ENCODE data around the gene ARMH3. TPM values are rescaled to one million over a fixed set of nuclear protein-coding genes. Genes with fewer than 3 reads are reported as not detected.

The ARMH3 gene
- total RNA-seq, 1 experiment from 2014 or later = 30.6 TPM

DNA sequence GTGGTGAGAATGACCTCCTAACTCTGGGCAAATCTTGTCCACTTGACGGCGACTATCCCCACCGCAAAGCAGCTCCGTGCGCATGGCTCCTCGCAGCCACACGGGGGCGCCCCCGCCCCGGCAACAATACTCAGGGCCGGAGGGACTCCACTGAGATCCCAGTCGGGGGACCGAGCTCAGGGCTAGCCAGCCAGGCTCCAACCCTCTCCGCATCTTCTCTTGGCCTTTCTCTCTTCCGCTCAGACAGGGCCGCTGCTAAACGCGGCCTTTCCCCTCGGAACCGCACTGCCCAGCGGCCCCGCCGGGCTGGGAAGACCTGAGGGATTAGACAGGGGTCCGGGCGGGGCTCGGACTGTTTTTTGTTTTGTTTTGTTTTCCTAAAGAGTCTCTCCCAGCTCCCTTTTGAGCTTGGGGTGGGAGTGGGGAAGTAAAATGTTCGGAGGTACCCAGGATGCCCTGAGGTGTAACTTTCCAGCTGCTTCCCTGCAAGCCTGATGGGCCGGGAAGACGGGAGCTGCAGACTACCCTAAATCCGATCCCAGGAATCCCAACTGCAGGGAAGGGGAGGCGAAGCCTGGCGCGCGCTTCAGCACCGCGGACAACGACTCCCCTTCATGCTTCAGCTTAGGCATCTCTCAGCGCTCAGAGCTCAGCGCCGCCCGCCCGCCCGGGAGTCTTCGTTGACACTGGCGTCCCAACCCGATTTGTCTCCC lies 215.1 kb downstream of the ARMH3 start:
- no peaks in the 10 kb centered on the region for H3K9me3 ChIP-seq (ENCODE audit: control insufficient read depth, insufficient read depth, low read depth, low read length)
- ChIA-PET POLR2A (interaction anchor here (0.6 kb wide), 1 partner anchor 188 kb away, joined by 3 read pairs; no protein-coding TSS in a partner anchor), CTCF (interaction anchor here (0.5 to 2.6 kb wide), 19 partner anchors 8 to 232 kb away, joined by 3 to 48 read pairs (median 5); partner anchors contain the start of gene NPM3)
- BruUV-seq (replicated peaks) = no TSS peak
- H3K4me1 ChIP-seq (ENCODE audit: control insufficient read depth, insufficient read depth, low read length) = peaks cover 5% of the 10 kb centered on the region; the same call in 1 of the 2 replicates
- TF ChIP-seq, protein P1, sequence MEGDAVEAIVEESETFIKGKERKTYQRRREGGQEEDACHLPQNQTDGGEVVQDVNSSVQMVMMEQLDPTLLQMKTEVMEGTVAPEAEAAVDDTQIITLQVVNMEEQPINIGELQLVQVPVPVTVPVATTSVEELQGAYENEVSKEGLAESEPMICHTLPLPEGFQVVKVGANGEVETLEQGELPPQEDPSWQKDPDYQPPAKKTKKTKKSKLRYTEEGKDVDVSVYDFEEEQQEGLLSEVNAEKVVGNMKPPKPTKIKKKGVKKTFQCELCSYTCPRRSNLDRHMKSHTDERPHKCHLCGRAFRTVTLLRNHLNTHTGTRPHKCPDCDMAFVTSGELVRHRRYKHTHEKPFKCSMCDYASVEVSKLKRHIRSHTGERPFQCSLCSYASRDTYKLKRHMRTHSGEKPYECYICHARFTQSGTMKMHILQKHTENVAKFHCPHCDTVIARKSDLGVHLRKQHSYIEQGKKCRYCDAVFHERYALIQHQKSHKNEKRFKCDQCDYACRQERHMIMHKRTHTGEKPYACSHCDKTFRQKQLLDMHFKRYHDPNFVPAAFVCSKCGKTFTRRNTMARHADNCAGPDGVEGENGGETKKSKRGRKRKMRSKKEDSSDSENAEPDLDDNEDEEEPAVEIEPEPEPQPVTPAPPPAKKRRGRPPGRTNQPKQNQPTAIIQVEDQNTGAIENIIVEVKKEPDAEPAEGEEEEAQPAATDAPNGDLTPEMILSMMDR (IDR thresholded peaks at IDR 0.05) = peak; percentile 99
- no peak for TF ChIP-seq SIN3A (IDR thresholded peaks at IDR 0.05; ENCODE audit: borderline replicate concordance, insufficient read depth, low read depth, low read length)
- no peak for TF ChIP-seq TCF7L2 (IDR thresholded peaks at IDR 0.05; ENCODE audit: low read depth, low read length)
- no peak for TF ChIP-seq POLR2AphosphoS5 (IDR thresholded peaks at IDR 0.05; ENCODE audit: low read depth, low read length)
- TF ChIP-seq, protein P2, sequence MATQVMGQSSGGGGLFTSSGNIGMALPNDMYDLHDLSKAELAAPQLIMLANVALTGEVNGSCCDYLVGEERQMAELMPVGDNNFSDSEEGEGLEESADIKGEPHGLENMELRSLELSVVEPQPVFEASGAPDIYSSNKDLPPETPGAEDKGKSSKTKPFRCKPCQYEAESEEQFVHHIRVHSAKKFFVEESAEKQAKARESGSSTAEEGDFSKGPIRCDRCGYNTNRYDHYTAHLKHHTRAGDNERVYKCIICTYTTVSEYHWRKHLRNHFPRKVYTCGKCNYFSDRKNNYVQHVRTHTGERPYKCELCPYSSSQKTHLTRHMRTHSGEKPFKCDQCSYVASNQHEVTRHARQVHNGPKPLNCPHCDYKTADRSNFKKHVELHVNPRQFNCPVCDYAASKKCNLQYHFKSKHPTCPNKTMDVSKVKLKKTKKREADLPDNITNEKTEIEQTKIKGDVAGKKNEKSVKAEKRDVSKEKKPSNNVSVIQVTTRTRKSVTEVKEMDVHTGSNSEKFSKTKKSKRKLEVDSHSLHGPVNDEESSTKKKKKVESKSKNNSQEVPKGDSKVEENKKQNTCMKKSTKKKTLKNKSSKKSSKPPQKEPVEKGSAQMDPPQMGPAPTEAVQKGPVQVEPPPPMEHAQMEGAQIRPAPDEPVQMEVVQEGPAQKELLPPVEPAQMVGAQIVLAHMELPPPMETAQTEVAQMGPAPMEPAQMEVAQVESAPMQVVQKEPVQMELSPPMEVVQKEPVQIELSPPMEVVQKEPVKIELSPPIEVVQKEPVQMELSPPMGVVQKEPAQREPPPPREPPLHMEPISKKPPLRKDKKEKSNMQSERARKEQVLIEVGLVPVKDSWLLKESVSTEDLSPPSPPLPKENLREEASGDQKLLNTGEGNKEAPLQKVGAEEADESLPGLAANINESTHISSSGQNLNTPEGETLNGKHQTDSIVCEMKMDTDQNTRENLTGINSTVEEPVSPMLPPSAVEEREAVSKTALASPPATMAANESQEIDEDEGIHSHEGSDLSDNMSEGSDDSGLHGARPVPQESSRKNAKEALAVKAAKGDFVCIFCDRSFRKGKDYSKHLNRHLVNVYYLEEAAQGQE (IDR thresholded peaks at IDR 0.05; ENCODE audit: insufficient read depth in 1 of 2, low read depth in 2 of 2, low read length in 1 of 2) = peak; percentile 87 to 91
- ATAC-seq (peak; percentile 89), DNase-seq (ENCODE audit: low read depth, low spot score) (no peak)
- H3K27ac ChIP-seq (ENCODE audit: low read length) = no peak overlapping the region
- peak overlapping the region in 1 of 2 experiments; percentile 41; a peak in 1 of 4 replicates for H3K4me3 ChIP-seq (ENCODE audit: low read depth in 2 of 2, low read length in 2 of 2)
- in situ Hi-C loops (cut with HindIII; ENCODE audit: low pct_unique_long_range_greater_than_20kb, low sequenced_read_pairs) = no loop called here
- no peaks in the 10 kb centered on the region for H3K36me3 ChIP-seq (ENCODE audit: control insufficient read depth, insufficient read depth, low read length)
- H3K27me3 ChIP-seq (ENCODE audit: control insufficient read depth, insufficient read depth, low read length) = no peaks in the 10 kb centered on the region
- intact Hi-C loops (cut with micrococcal nuclease; ENCODE audit: unreplicated experiment) = loop anchor here (2.0 kb wide), 2 partner anchors 48 to 232 kb away; no protein-coding TSS in a partner anchor

DNA sequence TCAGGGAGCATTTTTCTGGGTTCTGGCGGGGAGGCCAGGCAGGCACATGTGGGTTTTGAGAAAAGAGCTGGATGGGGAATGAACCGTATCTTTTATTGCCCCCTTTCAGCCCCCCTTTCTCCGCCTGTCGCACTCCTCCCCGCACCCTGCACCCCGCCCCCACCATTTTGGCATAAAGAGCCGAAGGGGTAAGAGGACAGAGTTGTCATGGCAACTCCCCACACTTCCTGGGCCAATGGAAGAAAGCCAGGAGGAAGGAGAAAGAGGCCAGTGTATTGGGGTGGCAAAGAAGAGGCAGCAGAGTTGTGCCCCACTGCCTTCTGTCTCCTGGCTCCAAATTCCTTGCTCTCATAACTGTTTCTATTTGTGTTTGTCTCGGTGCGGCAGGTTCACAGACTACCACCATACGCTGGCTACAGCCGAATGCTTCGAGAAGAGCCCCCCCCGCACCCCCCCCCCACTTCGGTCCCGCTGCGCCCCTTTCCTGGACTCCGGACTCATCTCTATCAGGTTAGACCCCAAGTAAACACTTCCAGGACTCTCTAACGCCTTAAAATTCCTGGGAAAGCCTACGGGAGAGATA lies 215.8 kb downstream of the ARMH3 start:
- H3K4me1 ChIP-seq (ENCODE audit: control insufficient read depth, insufficient read depth, low read length) = peaks cover 5% of the 10 kb centered on the region; the same call in 1 of the 2 replicates
- in situ Hi-C loops (cut with HindIII; ENCODE audit: low pct_unique_long_range_greater_than_20kb, low sequenced_read_pairs) = no loop called here
- BruUV-seq (replicated peaks) = no TSS peak
- H3K27ac ChIP-seq (ENCODE audit: low read length) = no peak overlapping the region
- DNase-seq (ENCODE audit: low read depth, low spot score) (no peak), ATAC-seq (no peak)
- peak overlapping the region in 1 of 2 experiments; percentile 41; a peak in 3 of 4 replicates for H3K4me3 ChIP-seq (ENCODE audit: low read depth in 2 of 2, low read length in 2 of 2)
- intact Hi-C loops (cut with micrococcal nuclease; ENCODE audit: unreplicated experiment) = loop anchor here (2.0 kb wide), 2 partner anchors 49 to 233 kb away; no protein-coding TSS in a partner anchor
- POLR2A ChIA-PET = no interaction called here
- H3K36me3 ChIP-seq (ENCODE audit: control insufficient read depth, insufficient read depth, low read length) = no peaks in the 10 kb centered on the region
- CTCF ChIA-PET = interaction anchor here (0.5 to 2.6 kb wide), 12 partner anchors 9 to 232 kb away, joined by 4 to 48 read pairs (median 5); partner anchors contain the start of gene NPM3
- H3K9me3 ChIP-seq (ENCODE audit: control insufficient read depth, insufficient read depth, low read depth, low read length) = no peaks in the 10 kb centered on the region
- TF ChIP-seq, protein P2 (IDR thresholded peaks at IDR 0.05; ENCODE audit: insufficient read depth in 1 of 2, low read depth in 2 of 2, low read length in 1 of 2) = no peak
- no peak for TF ChIP-seq TCF7L2 (IDR thresholded peaks at IDR 0.05; ENCODE audit: low read depth, low read length)
- TF ChIP-seq, protein P1 (IDR thresholded peaks at IDR 0.05) = no peak
- no peak for TF ChIP-seq POLR2AphosphoS5 (IDR thresholded peaks at IDR 0.05; ENCODE audit: low read depth, low read length)
- TF ChIP-seq SIN3A (IDR thresholded peaks at IDR 0.05; ENCODE audit: borderline replicate concordance, insufficient read depth, low read depth, low read length) = no peak
- no peaks in the 10 kb centered on the region for H3K27me3 ChIP-seq (ENCODE audit: control insufficient read depth, insufficient read depth, low read length)

Data from Panc1 (cell line).